ENCODE results near the gene UBAP1L.

The UBAP1L gene

GRCh38 chr15:65062726-65063125, 52.3 kb downstream of the UBAP1L start:
- no peak for DNase-seq

- no peak for DNase-seq
Measured at GRCh38 chr15:65062061-65062460, 52.9 kb downstream of the UBAP1L start.

- DNase-seq = no peak
Measured at GRCh38 chr15:65060641-65061397, 54.2 kb downstream of the UBAP1L start.

- DNase-seq = no peak
Measured at GRCh38 chr15:65059931-65060596, 54.9 kb downstream of the UBAP1L start.

- no peak for DNase-seq
Measured at GRCh38 chr15:65059369-65059750, 55.6 kb downstream of the UBAP1L start.

GRCh38 chr15:65058394-65059368, 56.3 kb downstream of the UBAP1L start:
- DNase-seq = no peak

GRCh38 chr15:65057549-65057940, 57.5 kb downstream of the UBAP1L start:
- DNase-seq = no peak

- DNase-seq = no peak
Measured at GRCh38 chr15:65056868-65057548, 58.0 kb downstream of the UBAP1L start.

- no peak for DNase-seq
Measured at GRCh38 chr15:65056106-65056505, 58.9 kb downstream of the UBAP1L start.

GRCh38 chr15:65055201-65055870, 59.7 kb downstream of the UBAP1L start:
- DNase-seq = no peak

GRCh38 chr15:65054333-65055200, 60.4 kb downstream of the UBAP1L start:
- peak; percentile 58 for DNase-seq

GRCh38 chr15:65052956-65053355, 62.0 kb downstream of the UBAP1L start:
- no peak for DNase-seq

GRCh38 chr15:65051266-65051665, 63.7 kb downstream of the UBAP1L start:
- no peak for DNase-seq

- DNase-seq = no peak
Measured at GRCh38 chr15:65050270-65050669, 64.7 kb downstream of the UBAP1L start.

GRCh38 chr15:65049418-65049840, 65.6 kb downstream of the UBAP1L start:
- DNase-seq = peak; percentile 94

GRCh38 chr15:65048241-65048640, 66.8 kb downstream of the UBAP1L start:
- no peak for DNase-seq

GRCh38 chr15:65044724-65045481, 70.1 kb downstream of the UBAP1L start, which contains the start of gene SLC51B:
SLC51B (plus strand) TSS chr15:65045387; CDS start chr15:65050005, 4,618 bp downstream.
- no peak for DNase-seq

GRCh38 chr15:65044218-65044617, 70.8 kb downstream of the UBAP1L start:
- peak; percentile 20 for DNase-seq

- DNase-seq = no peak
Measured at GRCh38 chr15:65042776-65043327, 72.1 kb downstream of the UBAP1L start.
